ENCODE measurements around the gene MKKS.
"Not testable (repeated sequence)": the region's sequence is repeated elsewhere in the genome, so short reads cannot be mapped to it uniquely, and the experiment has no call there.

- not testable (repeated sequence) for TF ChIP-seq CTCF, POLR2A, POLR2AphosphoS5 (IDR thresholded peaks at IDR 0.05)
These were observed 16.8 kb downstream of the MKKS start for GRCh38 chr20:10417218-10417617.

Data from prostate gland (tissue), 2 donors.